Upper lobe of right lung (tissue), 1 donor: ENCODE results near the gene MRPS18A. TPM values are rescaled to one million over a fixed set of nuclear protein-coding genes. Genes with fewer than 3 reads are reported as not detected.
"Not testable (repeated sequence)": the region's sequence is repeated elsewhere in the genome, so short reads cannot be mapped to it uniquely, and the experiment has no call there.

Source experiments
- ATAC-seq: fragments of 200-7000 bp; cut with Tn5 transposase; one replicate; pipeline ENCODE4 v1.9.1; 2020; ENCODE audit warnings: mild to moderate bottlenecking, moderate library complexity
- DNase-seq: peaks from one replicate; pipeline ENCODE4 v3.0.0-alpha.2; 2020
- H3K27ac ChIP-seq: fragments of 200-600 bp; one replicate; pipeline ENCODE4 v1.8.0; 2022
- H3K27me3 ChIP-seq: fragments of 200-600 bp; one replicate; pipeline ENCODE4 v1.8.0; 2022; ENCODE audit warnings: mild to moderate bottlenecking
- H3K36me3 ChIP-seq: fragments of 200-600 bp; one replicate; pipeline ENCODE4 v1.8.0; 2022
- H3K4me1 ChIP-seq: fragments of 200-600 bp; one replicate; pipeline ENCODE4 v1.8.0; 2022
- H3K4me3 ChIP-seq: fragments of 200-600 bp; one replicate; pipeline ENCODE4 v1.8.0; 2022; ENCODE audit warnings: mild to moderate bottlenecking
- H3K9me3 ChIP-seq: fragments of 200-600 bp; one replicate; pipeline ENCODE4 v1.8.0; 2022
- CTCF ChIP-seq: fragments of 200-600 bp; IDR thresholded peaks from one replicate; pipeline ENCODE4 v1.8.0; 2022; ENCODE audit warnings: antibody characterized with exemption
- intact Hi-C: fragments of 100-400 bp; cut with DNase I; formaldehyde crosslinking; loops from one replicate; pipeline ENCODE4 v1.11.0; 2022
- total RNA-seq: library from RNA; stranded (reverse); fragmentation: NEBNext Ultra II Directional; extraction: Animal tissue kit (Norgen Biotek cat#: 25700); gene quantifications from one replicate; pipeline ENCODE4 v1.2.1, GENCODE V29; 2021
- donor health status: DM: no; HTN: yes; CAD: no; lungs with severe emphysema.

The MRPS18A gene
- total RNA-seq, 1 donor from 2014 or later, result 28.1 TPM

- peak; percentile 97 for TF ChIP-seq CTCF
- intact Hi-C loops, result loop anchor here (10.0 kb wide), 2 partner anchors 97 to 417 kb away; no protein-coding TSS in a partner anchor
- ATAC-seq (peak; percentile 85), DNase-seq (peak; percentile 89)
- Histone ChIP-seq H3K4me1 (peaks cover 32% of the 10 kb centered on the region), H3K27me3 (no peaks in the 10 kb centered on the region), H3K36me3 (peaks cover 17% of the 10 kb centered on the region), H3K9me3 (no peaks in the 10 kb centered on the region), H3K27ac (no peak overlapping the region), H3K4me3 (no peak overlapping the region)
Measured at GRCh38 chr6:43667245-43668150, 20.1 kb downstream of the MRPS18A start.

GRCh38 chr6:43666196-43666920 lies 21.2 kb downstream of the MRPS18A start:
- Histone ChIP-seq H3K9me3 (no peaks in the 10 kb centered on the region), H3K36me3 (peaks cover 10% of the 10 kb centered on the region), H3K4me3 (no peak overlapping the region), H3K27me3 (no peaks in the 10 kb centered on the region), H3K27ac (no peak overlapping the region), H3K4me1 (peaks cover 32% of the 10 kb centered on the region)
- DNase-seq (no peak), ATAC-seq (no peak)
- intact Hi-C loops, result loop anchor here (10.0 kb wide), 2 partner anchors 98 to 418 kb away; no protein-coding TSS in a partner anchor
- TF ChIP-seq CTCF, result no peak

GRCh38 chr6:43665376-43665775 lies 22.2 kb downstream of the MRPS18A start:
- Histone ChIP-seq H3K36me3 (peaks cover under 1% of the 10 kb centered on the region), H3K4me1 (peaks cover 32% of the 10 kb centered on the region), H3K27ac (no peak overlapping the region), H3K9me3 (no peaks in the 10 kb centered on the region), H3K27me3 (no peaks in the 10 kb centered on the region), H3K4me3 (no peak overlapping the region)
- no peak for TF ChIP-seq CTCF
- intact Hi-C loops, result loop anchor here (10.0 kb wide), 2 partner anchors 99 to 419 kb away; no protein-coding TSS in a partner anchor
- ATAC-seq, result no peak
- DNase-seq, result no peak

GRCh38 chr6:43662948-43663347 lies 24.6 kb downstream of the MRPS18A start:
- not testable (repeated sequence) for H3K9me3 ChIP-seq, H3K4me3 ChIP-seq, H3K36me3 ChIP-seq, H3K4me1 ChIP-seq, ATAC-seq, H3K27ac ChIP-seq, H3K27me3 ChIP-seq, DNase-seq
- intact Hi-C loops, result loop anchor here (10.0 kb wide), 2 partner anchors 102 to 422 kb away; no protein-coding TSS in a partner anchor

GRCh38 chr6:43658161-43658560 lies 29.4 kb downstream of the MRPS18A start:
- ATAC-seq (no peak), DNase-seq (no peak)
- Histone ChIP-seq H3K4me3 (no peak overlapping the region), H3K27me3 (no peaks in the 10 kb centered on the region), H3K4me1 (no peaks in the 10 kb centered on the region), H3K27ac (no peak overlapping the region), H3K9me3 (no peaks in the 10 kb centered on the region), H3K36me3 (no peaks in the 10 kb centered on the region)
- TF ChIP-seq CTCF, result no peak
- intact Hi-C loops, result no loop called here
